GM21447 (cell line): Measurements from ENCODE around the gene FSCN2.
"Not testable (repeated sequence)": the region's sequence is repeated elsewhere in the genome, so short reads cannot be mapped to it uniquely, and the experiment has no call there.

ENCODE experiments used
- ATAC-seq: cut with Tn5 transposase; IDR thresholded peaks from one replicate; pipeline ENCODE4 v1.9.1; 2021; ENCODE audit not compliant: unreplicated experiment

Gene FSCN2

DNA sequence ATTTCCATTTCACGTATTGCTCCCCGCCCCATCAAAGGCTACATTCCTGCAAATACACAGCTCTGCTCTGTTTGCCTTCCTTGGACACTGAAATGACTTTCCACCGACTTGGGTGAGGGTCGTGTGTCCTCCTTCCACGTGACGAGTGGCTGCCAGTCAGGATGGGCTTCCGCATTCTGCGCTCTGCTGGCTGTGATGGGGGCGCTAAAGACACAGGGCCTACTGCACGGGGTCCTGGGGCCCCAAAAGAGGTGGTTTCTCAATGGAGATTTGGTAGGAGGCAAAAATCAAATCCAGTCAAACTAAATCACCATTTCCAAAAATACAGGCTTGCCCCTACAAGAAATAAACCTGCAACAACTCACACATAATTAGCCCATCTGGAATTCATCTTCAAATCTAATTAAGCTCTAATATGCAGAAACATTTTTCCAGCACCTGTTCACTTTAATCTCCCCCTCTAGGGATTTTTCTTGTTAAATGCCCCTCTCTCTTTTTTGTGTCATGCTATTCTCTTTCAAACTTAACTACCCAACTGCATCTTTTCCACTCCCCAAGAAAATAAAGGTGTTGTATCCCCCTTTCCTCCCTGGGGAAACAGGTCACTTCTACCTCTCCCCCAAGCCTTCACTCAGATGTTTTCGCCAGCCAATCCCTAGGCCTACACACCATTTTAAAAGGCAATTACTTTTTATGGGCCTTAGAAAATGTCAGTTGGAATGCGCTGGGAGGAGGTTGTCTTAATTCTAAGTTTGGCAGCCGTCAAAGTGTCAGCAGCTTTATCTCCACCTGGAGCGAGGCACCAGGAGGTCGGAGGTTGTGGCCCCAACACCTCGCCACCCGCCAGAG is 45.8 kb downstream of the FSCN2 start:
- ATAC-seq = no peak

DNA sequence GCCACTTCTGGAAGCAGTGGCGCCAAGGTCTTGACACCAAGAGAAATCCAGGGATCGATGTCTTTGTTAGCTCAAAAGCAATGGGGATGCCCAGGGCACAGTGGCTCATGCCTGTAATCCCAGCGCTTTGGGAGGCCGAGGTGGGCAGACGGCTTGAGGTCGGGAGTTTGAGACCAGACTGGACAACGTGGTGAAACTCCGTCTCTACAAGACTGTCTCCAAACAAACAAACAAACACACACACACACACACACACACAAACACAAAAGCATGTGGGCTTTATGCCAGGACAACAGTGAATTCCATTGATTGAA is 46.4 kb downstream of the FSCN2 start:
- ATAC-seq = no peak

DNA sequence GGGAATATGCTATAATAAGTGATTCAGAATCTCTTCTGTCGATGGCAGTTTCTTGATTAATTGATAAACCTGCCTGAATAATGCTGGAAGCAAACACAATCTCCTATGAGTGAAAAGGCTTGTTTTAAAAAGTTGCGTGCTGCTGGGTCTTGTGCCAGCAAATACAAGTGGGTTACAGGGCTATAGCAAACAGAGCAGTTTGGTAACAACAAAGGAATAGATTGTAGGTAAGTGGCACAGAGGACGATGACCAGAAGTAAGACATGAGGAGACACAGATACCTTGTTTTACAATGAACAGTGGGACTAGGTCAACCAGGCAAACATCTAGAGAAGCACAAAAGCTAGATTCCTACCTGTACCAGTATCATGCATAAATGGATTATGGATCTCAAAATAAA is 47.7 kb downstream of the FSCN2 start:
- ATAC-seq = no peak

DNA sequence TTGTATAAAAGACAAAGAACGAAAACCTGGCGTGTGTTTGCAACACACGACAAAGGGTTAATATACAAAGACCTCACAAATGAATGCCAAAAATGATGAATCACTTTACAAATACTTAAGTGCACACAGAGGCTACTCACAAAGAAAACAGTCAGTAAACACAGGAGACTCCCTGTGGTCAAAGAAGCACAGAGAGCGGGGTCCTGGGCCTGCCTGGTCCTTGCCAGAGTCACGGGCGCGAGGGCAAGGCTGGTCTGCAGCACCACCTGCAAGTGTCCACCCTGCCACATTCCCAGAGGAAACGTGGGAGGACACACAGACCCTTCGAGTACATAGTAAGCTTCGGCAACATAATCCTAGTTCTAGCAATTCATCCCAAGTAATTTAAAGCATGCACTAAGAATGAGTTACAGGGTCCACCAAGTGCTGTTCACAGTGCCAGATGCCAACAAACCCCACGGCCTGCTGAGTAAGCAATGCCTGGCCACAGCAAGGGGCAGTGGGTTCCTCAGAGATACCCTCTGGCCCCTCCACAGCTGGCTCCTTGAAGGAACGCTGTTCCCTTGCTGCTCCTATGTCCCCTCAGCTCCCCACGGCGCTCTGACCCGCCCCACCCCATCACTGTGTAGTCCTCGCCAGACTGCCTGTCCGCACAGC is 48.6 kb downstream of the FSCN2 start:
- no peak for ATAC-seq

DNA sequence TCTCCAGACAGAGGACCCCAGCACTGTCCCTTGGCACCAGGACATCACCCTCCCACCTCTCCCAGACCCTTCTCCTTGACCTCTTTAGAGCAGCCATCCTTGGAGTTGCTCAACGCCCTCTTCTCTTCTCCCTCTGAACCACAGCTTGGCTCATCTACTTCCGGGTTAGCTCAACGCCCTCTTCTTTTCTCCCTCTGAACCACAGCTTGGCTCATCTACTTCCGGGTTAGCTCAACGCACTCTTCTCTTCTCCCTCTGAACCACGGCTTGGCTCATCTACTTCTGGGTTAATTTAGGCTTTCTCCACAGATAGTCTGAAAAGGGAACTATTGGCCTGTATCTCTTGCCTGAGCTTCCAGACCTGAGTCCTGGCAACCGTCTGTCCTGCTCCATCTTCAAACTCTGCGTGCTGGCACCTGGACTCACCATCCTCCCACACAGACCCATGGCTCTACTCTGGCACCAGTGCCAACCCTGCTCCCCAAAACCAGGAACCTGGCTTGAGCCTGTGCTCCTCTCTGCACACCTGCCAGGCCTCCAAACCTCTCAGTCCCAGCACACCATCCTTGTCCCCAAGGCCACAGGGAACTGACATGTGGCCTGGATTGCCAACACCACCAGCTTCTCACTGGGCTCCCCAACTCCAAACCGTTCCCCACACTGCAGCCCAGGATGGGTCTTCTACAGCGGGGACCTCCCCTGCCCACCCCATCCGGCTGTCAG is 49.3 kb downstream of the FSCN2 start:
- no peak for ATAC-seq

DNA sequence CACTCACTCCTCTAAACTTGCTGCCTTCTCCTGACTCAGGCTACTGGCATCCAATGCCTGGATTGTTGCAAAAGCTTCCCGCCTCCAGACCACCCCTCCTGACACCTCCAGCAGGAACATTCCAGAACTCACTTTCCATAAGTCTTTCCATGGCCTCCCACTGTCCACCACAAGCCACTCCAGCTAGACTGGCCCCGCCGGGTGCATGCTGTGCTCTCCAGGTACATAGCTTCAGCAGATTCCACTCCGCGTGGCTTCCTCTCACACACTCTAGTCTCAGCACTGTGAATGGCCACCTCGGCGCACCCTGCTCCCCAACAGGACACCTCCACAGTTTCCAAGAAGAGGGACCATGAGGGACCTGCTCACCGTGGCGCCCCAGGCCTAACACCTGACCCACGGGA is 49.9 kb downstream of the FSCN2 start:
- ATAC-seq = no peak

DNA sequence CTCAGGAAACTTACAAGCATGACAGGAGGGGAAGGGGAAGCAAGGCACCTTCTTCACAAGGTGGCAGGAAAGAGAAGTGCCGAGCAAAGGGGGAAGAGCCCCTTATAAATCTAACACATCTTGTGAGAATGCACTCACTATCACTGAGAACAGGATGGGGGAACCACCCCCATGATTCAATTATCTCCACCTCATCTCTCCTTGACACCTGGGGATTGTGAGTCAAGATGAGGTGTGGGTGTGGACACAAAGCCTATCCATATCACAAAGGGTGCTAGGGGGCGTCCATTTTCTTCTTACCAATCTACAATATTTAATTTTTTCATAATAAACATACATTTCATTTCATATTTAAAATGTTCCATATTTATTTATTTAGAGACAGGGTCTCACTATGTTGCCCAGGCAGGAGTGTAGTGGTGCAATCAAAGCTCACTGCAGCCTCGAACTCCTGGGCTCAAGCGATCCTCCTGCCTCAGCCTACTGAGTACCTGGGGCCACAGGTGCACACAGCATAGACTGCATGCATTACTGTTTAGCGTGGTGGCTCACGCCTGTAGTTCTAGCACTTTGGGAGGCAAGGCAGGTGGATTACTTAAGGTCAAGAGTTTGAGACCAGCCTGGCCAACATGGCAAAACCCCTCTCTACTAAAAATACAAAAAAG is 50.5 kb downstream of the FSCN2 start:
- ATAC-seq = no peak

DNA sequence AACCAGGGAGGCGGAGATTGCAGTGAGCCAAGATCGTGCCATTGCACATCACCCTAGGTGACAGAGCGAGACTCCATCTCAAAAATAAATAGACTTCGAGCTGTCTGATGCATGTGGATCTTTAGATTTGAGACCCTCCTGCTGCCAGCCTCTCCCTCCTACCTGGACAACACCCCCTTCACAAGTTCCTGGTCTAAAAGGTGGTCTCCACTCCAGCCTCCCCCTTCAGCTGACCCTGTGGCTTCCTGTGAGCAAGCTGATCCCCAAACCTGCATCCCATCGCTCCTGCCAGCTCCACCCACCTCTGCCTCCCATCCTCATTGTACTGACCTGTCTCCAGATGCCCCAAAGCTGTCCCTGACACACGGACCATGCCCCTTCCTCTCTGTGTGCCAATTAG is 51.1 kb downstream of the FSCN2 start:
- ATAC-seq = no peak

DNA sequence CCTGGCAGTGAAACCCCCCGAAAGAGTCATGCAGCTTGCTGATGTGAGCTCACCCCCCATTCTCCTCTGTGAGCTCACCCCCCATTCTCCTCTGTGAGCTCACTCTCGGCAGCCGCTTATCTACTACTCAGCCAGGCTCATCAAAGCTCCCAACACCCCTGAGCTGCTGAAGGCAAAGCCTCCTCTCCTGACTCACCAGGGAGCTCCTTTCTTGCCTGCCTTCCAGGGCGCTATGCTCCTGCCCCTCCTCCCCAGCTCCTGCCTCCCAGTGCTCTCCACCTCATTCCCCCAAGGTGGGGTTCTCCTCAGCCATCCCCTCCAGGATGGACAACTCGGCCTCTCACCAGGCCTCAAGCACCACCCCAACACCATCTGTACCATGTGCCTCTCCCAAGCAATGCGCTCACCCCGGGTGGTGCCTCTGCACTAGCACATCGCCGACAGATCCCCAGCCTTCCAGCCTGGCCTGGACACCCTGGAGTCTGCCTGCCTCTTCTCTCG is 51.7 kb downstream of the FSCN2 start:
- ATAC-seq = no peak

DNA sequence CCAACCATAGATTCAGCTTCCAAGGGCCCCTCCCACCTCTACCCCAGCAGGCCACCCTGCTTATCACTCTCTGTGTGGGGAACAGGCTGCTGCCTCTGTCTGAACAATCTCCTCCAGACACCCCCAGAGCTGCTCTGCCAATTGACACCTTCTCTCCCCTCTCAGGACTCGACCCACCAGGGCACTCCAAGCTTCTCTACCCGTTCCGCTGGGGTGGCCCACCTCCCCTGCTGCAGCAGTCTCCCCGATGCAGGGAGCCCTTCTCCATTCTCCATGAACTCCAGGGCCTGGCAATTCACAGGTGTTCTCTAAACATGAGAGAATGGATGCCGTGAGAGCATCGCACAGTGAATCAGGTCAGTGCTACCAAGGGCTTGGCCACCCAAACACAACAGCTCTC is 52.3 kb downstream of the FSCN2 start:
- no peak for ATAC-seq

DNA sequence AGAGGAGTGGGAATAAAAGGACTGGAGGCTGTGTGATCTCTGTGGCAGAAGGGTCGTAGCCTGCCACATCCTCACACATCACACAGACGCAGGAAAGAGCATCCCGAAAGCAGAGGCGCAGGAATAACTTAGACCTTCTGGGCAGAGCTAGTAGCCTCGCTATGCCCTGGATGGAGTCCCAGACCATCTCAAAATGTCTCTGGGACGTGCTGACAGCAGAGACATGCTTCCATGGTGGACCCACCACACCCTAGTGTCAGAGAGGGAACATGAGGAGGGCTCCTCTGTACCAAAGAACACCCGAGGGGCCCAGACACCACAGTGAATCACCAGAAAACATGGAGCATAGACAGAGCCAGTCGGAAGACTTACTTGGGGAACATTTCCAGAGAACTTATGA is 53.6 kb downstream of the FSCN2 start:
- no peak for ATAC-seq

DNA sequence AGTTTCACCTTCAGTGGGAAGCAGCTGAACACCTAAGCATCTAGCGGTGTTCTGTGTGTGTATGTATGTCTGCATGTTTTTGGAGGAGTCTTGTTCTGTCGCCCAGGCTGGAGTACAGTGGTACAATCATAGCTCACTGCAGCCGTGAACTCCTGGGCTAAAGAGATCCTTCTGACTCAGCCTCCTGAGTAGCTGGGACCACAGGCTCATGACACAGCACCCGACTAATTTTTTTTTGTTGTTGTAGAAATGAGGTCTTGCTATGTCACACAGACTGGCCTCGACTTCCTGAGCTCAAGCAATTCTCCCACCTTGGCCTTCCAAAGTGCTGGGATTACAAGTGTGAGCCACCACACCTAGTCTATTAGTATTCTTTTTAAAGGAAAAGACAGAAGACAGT is 54.2 kb downstream of the FSCN2 start:
- ATAC-seq = no peak

DNA sequence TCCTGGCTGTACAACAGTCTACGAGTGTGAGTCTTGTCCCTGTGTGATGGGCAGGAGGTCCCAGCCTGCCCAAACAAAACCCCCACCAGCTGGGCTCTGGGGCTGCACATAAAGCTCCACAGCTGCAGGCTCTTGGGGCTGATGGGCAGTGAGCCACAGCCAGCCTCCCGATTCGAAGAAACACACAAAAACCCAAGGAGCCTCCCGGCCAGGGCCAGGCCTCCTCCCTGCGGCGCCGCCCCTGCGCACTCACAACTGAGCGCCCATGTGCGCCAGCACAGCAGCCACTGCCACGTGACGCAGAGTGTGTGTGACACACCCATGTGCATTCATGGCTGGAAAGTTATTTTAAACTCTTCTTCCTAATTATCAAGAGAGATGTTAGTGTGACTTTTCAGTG is 54.6 kb downstream of the FSCN2 start:
- no peak for ATAC-seq

DNA sequence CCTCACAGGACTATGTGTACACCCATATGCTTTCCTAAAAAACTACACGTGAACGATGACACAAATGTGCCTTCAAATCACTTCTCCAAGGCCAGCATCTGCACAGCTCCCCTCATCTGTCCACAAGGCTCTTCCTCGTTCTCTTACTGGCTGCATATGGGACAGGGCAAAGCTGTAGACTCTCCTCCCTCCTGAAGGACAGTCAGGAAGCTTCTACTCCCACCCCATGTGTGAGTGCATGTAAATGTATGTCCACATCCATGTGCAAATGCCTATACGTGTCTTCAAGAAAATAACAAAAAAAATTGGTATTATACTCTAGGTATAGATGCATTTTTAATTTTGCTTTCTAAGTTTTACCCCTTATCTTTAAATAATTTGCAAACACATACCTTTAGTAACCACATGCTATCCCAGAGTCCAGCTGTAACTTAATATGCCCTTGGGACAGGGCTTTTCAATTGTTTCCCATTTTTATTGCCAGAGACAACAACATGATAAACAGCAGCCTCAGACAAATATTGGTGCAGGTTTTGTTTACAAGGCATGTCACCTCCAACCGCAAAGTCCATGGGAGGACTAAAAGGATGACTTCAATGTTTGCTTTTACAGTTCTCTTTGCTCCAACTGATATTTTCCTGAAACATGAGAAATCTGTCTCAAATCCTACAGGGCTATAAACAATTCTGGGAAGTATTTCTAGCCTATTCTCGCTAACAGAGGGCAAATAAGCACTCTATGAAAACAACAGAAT is 55.6 kb downstream of the FSCN2 start:
- no peak for ATAC-seq

DNA sequence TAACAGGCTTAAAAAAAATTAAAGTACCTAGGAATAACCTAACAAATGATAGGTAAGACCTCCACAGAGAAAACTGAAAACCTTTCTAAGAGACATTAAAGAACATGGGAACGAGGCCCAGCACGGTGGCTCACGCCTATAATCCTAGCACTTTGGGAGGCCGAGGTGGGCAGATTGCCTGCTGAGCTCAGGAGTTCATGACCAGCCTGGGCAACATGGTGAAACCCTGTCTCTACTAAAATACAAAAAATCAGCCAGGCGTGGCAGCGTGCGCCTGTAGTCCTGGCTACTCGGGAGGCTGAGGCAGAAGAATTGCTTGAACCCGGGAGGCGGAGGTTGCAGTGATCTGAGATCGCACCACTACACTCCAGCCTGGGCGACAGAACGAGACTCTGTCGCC is 56.6 kb downstream of the FSCN2 start:
- not testable (repeated sequence) for ATAC-seq

DNA sequence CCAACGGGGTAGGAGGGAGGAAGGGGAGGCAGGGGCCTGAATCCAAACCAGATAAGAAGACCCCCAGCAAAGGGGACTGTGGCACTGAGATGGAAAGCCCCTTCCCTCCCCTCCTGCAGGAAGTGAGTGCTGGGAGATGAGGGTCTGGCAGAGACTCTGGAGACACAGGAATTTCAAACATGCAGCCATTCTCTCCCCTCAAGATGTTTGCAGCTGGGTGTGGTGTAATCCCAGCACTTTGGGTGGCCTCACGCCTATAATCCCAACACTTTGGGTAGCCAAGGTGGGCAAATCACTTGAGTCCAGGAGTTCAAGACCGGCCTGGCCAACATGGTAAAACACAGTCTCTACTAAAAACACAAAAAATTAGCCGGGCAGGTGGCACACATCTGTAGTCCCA is 57.9 kb downstream of the FSCN2 start:
- no peak for ATAC-seq
